ENCODE measurements around the gene STRA6.

STRA6 gene

GRCh38 chr15:74210729-74211128 is 8.1 kb upstream of the STRA6 start:
- no peak overlapping the region for H2BK12ac ChIP-seq (ENCODE audit: low read length in 2 of 2)
- H2AFZ ChIP-seq (ENCODE audit: low read depth, low read length): no peak overlapping the region
- no peak overlapping the region for H3K4me2 ChIP-seq (ENCODE audit: low read length, poor library complexity, severe bottlenecking)
- peak overlapping the region; percentile 73 for H3K9ac ChIP-seq (ENCODE audit: low read length)
- peak overlapping the region; percentile 68 for H2AK5ac ChIP-seq (ENCODE audit: low read length, severe bottlenecking)
- no peaks in the 10 kb centered on the region for H3K9me3 ChIP-seq (ENCODE audit: control insufficient read depth, low read length)
- no peak overlapping the region for H4K91ac ChIP-seq (ENCODE audit: low read length)
- peaks cover 57% of the 10 kb centered on the region for H3K4me1 ChIP-seq (ENCODE audit: control insufficient read depth, insufficient read depth, low read depth, low read length)
- peak overlapping the region; percentile 45 for H3K27ac ChIP-seq (ENCODE audit: low read length, poor library complexity, severe bottlenecking)
- H3K27me3 ChIP-seq (ENCODE audit: control insufficient read depth in 1 of 2, insufficient read depth in 1 of 2, low read length in 2 of 2): peaks cover 0 to 15% of the 10 kb centered on the region in 2 experiments
- H2BK120ac ChIP-seq (ENCODE audit: low read depth, low read length): no peak overlapping the region
- no peaks in the 10 kb centered on the region for H3K36me3 ChIP-seq (ENCODE audit: control insufficient read depth in 1 of 2, insufficient read depth in 2 of 2, low read depth in 1 of 2, low read length in 2 of 2)
- H4K8ac ChIP-seq (ENCODE audit: low read length): no peak overlapping the region
- no peak overlapping the region for H3K4ac ChIP-seq (ENCODE audit: low read depth in 1 of 2, low read length in 2 of 2)
- no peak overlapping the region for H2BK15ac ChIP-seq (ENCODE audit: low read depth, poor library complexity, severe bottlenecking)
- H2BK5ac ChIP-seq (ENCODE audit: low read depth, low read length, poor library complexity, severe bottlenecking): no peak overlapping the region
- no peak overlapping the region for H3K18ac ChIP-seq (ENCODE audit: low read depth in 1 of 2, low read length in 2 of 2)
- no peak overlapping the region for H3K4me3 ChIP-seq (ENCODE audit: insufficient read depth in 1 of 2, low read depth in 1 of 2, low read length in 2 of 2)
- H3K79me1 ChIP-seq (replicated peaks; ENCODE audit: low read length, poor library complexity, severe bottlenecking): no peaks in the 10 kb centered on the region
- no peak overlapping the region for H3K14ac ChIP-seq (ENCODE audit: low read length in 2 of 2)
- no peak overlapping the region for H3K23ac ChIP-seq (ENCODE audit: low read length in 2 of 2)
- no peak for DNase-seq

GRCh38 chr15:74209997-74210671 is 7.5 kb upstream of the STRA6 start:
- peak overlapping the region; percentile 68 for H2AK5ac ChIP-seq (ENCODE audit: low read length, severe bottlenecking)
- no peaks in the 10 kb centered on the region for H3K79me1 ChIP-seq (replicated peaks; ENCODE audit: low read length, poor library complexity, severe bottlenecking)
- H2BK5ac ChIP-seq (ENCODE audit: low read depth, low read length, poor library complexity, severe bottlenecking): no peak overlapping the region
- no peaks in the 10 kb centered on the region for H3K36me3 ChIP-seq (ENCODE audit: control insufficient read depth in 1 of 2, insufficient read depth in 2 of 2, low read depth in 1 of 2, low read length in 2 of 2)
- no peak overlapping the region for H3K4me3 ChIP-seq (ENCODE audit: insufficient read depth in 1 of 2, low read depth in 1 of 2, low read length in 2 of 2)
- no peaks in the 10 kb centered on the region for H3K9me3 ChIP-seq (ENCODE audit: control insufficient read depth, low read length)
- H2AFZ ChIP-seq (ENCODE audit: low read depth, low read length): no peak overlapping the region
- 10% methylated on average over 2 of the region's 4 CpGs for WGBS
- no peak overlapping the region for H3K4ac ChIP-seq (ENCODE audit: low read depth in 1 of 2, low read length in 2 of 2)
- H4K8ac ChIP-seq (ENCODE audit: low read length): no peak overlapping the region
- H3K4me2 ChIP-seq (ENCODE audit: low read length, poor library complexity, severe bottlenecking): no peak overlapping the region
- peak overlapping the region; percentile 73 for H3K9ac ChIP-seq (ENCODE audit: low read length)
- peak overlapping the region; percentile 74 for H3K27ac ChIP-seq (ENCODE audit: low read length, poor library complexity, severe bottlenecking)
- H3K18ac ChIP-seq (ENCODE audit: low read depth in 1 of 2, low read length in 2 of 2): no peak overlapping the region
- DNase-seq: peak; percentile 94
- H3K23ac ChIP-seq (ENCODE audit: low read length in 2 of 2): no peak overlapping the region
- no peak overlapping the region for H3K14ac ChIP-seq (ENCODE audit: low read length in 2 of 2)
- H2BK120ac ChIP-seq (ENCODE audit: low read depth, low read length): no peak overlapping the region
- H2BK15ac ChIP-seq (ENCODE audit: low read depth, poor library complexity, severe bottlenecking): no peak overlapping the region
- peak overlapping the region in 1 of 2 experiments; percentile 27 for H2BK12ac ChIP-seq (ENCODE audit: low read length in 2 of 2)
- H3K4me1 ChIP-seq (ENCODE audit: control insufficient read depth, insufficient read depth, low read depth, low read length): peaks cover 60% of the 10 kb centered on the region
- peaks cover 0 to 19% of the 10 kb centered on the region in 2 experiments for H3K27me3 ChIP-seq (ENCODE audit: control insufficient read depth in 1 of 2, insufficient read depth in 1 of 2, low read length in 2 of 2)
- no peak overlapping the region for H4K91ac ChIP-seq (ENCODE audit: low read length)

- H3K18ac ChIP-seq (ENCODE audit: low read depth in 1 of 2, low read length in 2 of 2): peak overlapping the region in 1 of 2 experiments; percentile 41
- H3K4me3 ChIP-seq (ENCODE audit: insufficient read depth in 1 of 2, low read depth in 1 of 2, low read length in 2 of 2): no peak overlapping the region
- no peak overlapping the region for H2BK12ac ChIP-seq (ENCODE audit: low read length in 2 of 2)
- no peaks in the 10 kb centered on the region for H3K36me3 ChIP-seq (ENCODE audit: control insufficient read depth in 1 of 2, insufficient read depth in 2 of 2, low read depth in 1 of 2, low read length in 2 of 2)
- H3K9me3 ChIP-seq (ENCODE audit: control insufficient read depth, low read length): no peaks in the 10 kb centered on the region
- peaks cover 58% of the 10 kb centered on the region for H3K4me1 ChIP-seq (ENCODE audit: control insufficient read depth, insufficient read depth, low read depth, low read length)
- 49% methylated on average over 3 of the region's 5 CpGs for WGBS
- H2AFZ ChIP-seq (ENCODE audit: low read depth, low read length): no peak overlapping the region
- H3K14ac ChIP-seq (ENCODE audit: low read length in 2 of 2): peak overlapping the region in 1 of 2 experiments; percentile 53
- peak overlapping the region; percentile 73 for H3K9ac ChIP-seq (ENCODE audit: low read length)
- no peak overlapping the region for H3K4ac ChIP-seq (ENCODE audit: low read depth in 1 of 2, low read length in 2 of 2)
- peak overlapping the region; percentile 11 for H2AK5ac ChIP-seq (ENCODE audit: low read length, severe bottlenecking)
- peaks cover 0 to 21% of the 10 kb centered on the region in 2 experiments for H3K27me3 ChIP-seq (ENCODE audit: control insufficient read depth in 1 of 2, insufficient read depth in 1 of 2, low read length in 2 of 2)
- no peak overlapping the region for H2BK5ac ChIP-seq (ENCODE audit: low read depth, low read length, poor library complexity, severe bottlenecking)
- H2BK120ac ChIP-seq (ENCODE audit: low read depth, low read length): no peak overlapping the region
- H3K4me2 ChIP-seq (ENCODE audit: low read length, poor library complexity, severe bottlenecking): no peak overlapping the region
- no peak overlapping the region for H4K91ac ChIP-seq (ENCODE audit: low read length)
- H3K23ac ChIP-seq (ENCODE audit: low read length in 2 of 2): no peak overlapping the region
- no peak overlapping the region for H4K8ac ChIP-seq (ENCODE audit: low read length)
- no peak for DNase-seq
- peak overlapping the region; percentile 74 for H3K27ac ChIP-seq (ENCODE audit: low read length, poor library complexity, severe bottlenecking)
- H3K79me1 ChIP-seq (replicated peaks; ENCODE audit: low read length, poor library complexity, severe bottlenecking): no peaks in the 10 kb centered on the region
- H2BK15ac ChIP-seq (ENCODE audit: low read depth, poor library complexity, severe bottlenecking): no peak overlapping the region
Observed at GRCh38 chr15:74209560-74209958, 7.0 kb upstream of the STRA6 start.

DNA sequence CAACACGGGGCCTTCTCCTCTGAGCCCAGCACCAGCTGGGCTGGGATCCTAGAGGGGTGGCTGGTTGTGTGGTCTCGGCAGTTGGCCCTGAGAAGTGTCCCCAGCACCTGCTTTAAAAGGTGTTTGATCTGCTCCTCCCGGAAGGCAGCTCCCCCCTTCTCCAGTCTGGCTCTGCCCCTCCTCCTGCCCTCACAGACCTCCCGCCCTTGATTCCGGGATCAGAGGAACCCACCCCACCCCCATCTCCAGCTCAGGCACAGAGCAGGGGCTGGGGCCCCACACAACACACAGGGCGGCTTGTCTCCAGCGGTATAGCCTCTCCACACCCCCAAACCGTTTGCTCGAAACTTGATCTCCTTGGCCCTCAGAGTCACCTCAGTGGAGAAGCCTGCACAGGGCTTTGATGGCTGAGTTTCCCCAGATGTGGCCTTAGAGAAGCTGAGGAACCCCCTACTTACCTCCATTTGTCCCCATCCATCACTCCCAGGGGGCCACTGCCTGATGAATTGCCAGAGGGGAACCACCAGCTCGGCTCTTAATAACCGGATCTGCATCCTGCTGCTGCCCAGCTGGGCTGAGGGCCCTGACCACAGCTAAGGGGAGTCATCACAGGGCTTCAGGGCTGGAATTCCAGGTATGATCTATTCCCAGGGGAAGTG is 6.4 kb upstream of the STRA6 start:
- Histone ChIP-seq H3K36me3 (ENCODE audit: control insufficient read depth in 1 of 2, insufficient read depth in 2 of 2, low read depth in 1 of 2, low read length in 2 of 2) (no peaks in the 10 kb centered on the region), H2BK15ac (ENCODE audit: low read depth, poor library complexity, severe bottlenecking) (peak overlapping the region; percentile 54), H3K27ac (ENCODE audit: low read length, poor library complexity, severe bottlenecking) (peak overlapping the region; percentile 74), H2BK12ac (ENCODE audit: low read length in 2 of 2) (peak overlapping the region in 1 of 2 experiments; percentile 59), H2AFZ (ENCODE audit: low read depth, low read length) (no peak overlapping the region), H3K9ac (ENCODE audit: low read length) (no peak overlapping the region), H3K4me2 (ENCODE audit: low read length, poor library complexity, severe bottlenecking) (no peak overlapping the region), H2AK5ac (ENCODE audit: low read length, severe bottlenecking) (peak overlapping the region; percentile 94), H3K14ac (ENCODE audit: low read length in 2 of 2) (peak overlapping the region in 1 of 2 experiments; percentile 7), H3K23ac (ENCODE audit: low read length in 2 of 2) (no peak overlapping the region), H3K27me3 (ENCODE audit: control insufficient read depth in 1 of 2, insufficient read depth in 1 of 2, low read length in 2 of 2) (peaks cover 0 to 21% of the 10 kb centered on the region in 2 experiments), H2BK5ac (ENCODE audit: low read depth, low read length, poor library complexity, severe bottlenecking) (peak overlapping the region; percentile 76), H4K8ac (ENCODE audit: low read length) (peak overlapping the region; percentile 8), H3K18ac (ENCODE audit: low read depth in 1 of 2, low read length in 2 of 2) (peak overlapping the region; percentile 24 to 71), H2BK120ac (ENCODE audit: low read depth, low read length) (no peak overlapping the region), H3K9me3 (ENCODE audit: control insufficient read depth, low read length) (no peaks in the 10 kb centered on the region), H3K4me3 (ENCODE audit: insufficient read depth in 1 of 2, low read depth in 1 of 2, low read length in 2 of 2) (no peak overlapping the region), H4K91ac (ENCODE audit: low read length) (peak overlapping the region; percentile 48), H3K4ac (ENCODE audit: low read depth in 1 of 2, low read length in 2 of 2) (peak overlapping the region in 1 of 2 experiments; percentile 16), H3K79me1 (replicated peaks; ENCODE audit: low read length, poor library complexity, severe bottlenecking) (no peaks in the 10 kb centered on the region), H3K4me1 (ENCODE audit: control insufficient read depth, insufficient read depth, low read depth, low read length) (peaks cover 62% of the 10 kb centered on the region)
- WGBS: 5% methylated on average over 10 of the region's 11 CpGs
- DNase-seq: peak; percentile 54
